PC-3 (cell line): Measurements from ENCODE around the gene PCDH9.

ENCODE experiments used
- EZH2 ChIP-seq: fragments of 300-600 bp; sonication (generic); IDR thresholded peaks from one replicate; pipeline ENCODE4 v1.6.1; 2017; ENCODE audit warnings: antibody characterized with exemption, mild to moderate bottlenecking, low read length; ENCODE audit not compliant: unreplicated experiment
- TF ChIP-seq, protein P1 (sequence below): fragments of 300-600 bp; sonication (generic); conservative IDR thresholded peaks from 2 replicates; pipeline ENCODE4 v1.5.1; 2017; ENCODE audit warnings: antibody characterized with exemption, low read depth, mild to moderate bottlenecking, low read length

DNA sequence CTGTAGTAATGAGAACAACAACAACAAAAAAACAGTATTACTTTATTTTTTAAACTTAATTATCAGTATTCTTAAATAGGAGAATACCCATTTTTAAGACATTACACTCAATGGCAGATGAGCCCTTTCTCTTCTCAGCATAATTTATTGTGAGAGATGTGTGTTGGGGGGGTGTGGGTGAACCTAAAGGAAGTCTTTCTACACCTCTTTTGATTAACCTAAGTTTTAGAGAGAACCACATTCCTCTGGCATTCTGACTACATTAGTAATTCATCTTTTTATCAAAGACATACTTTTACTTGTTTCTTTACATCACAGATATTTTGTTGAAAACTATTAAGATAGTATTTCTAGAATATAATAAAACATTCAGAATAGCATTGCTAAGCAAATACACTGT is 890.9 kb downstream of the PCDH9 start:
- TF ChIP-seq EZH2 = no peak
- TF ChIP-seq, protein P1, sequence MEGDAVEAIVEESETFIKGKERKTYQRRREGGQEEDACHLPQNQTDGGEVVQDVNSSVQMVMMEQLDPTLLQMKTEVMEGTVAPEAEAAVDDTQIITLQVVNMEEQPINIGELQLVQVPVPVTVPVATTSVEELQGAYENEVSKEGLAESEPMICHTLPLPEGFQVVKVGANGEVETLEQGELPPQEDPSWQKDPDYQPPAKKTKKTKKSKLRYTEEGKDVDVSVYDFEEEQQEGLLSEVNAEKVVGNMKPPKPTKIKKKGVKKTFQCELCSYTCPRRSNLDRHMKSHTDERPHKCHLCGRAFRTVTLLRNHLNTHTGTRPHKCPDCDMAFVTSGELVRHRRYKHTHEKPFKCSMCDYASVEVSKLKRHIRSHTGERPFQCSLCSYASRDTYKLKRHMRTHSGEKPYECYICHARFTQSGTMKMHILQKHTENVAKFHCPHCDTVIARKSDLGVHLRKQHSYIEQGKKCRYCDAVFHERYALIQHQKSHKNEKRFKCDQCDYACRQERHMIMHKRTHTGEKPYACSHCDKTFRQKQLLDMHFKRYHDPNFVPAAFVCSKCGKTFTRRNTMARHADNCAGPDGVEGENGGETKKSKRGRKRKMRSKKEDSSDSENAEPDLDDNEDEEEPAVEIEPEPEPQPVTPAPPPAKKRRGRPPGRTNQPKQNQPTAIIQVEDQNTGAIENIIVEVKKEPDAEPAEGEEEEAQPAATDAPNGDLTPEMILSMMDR = no peak
